Stomach (tissue), 9 donors: ENCODE results near the gene CDC123. TPM values are rescaled to one million over a fixed set of nuclear protein-coding genes. Genes with fewer than 3 reads are reported as not detected.

Experiments
- DNase-seq, 2 donors: peaks; one replicate each; pipeline versions ENCODE4 v3.0.0 to v3.0.0-alpha.2; 2013 to 2019
- H3K27ac ChIP-seq, 5 donors: fragments of 200-600 bp in 4 of 5; sonication (generic) in 4 of 5; one replicate each; pipeline ENCODE4 v1.5.1; 2013 to 2019; ENCODE audit warnings: mild to moderate bottlenecking in 1 of 5, moderate library complexity in 1 of 5
- H3K27me3 ChIP-seq, 3 donors: fragments of 200-600 bp; sonication (generic); one replicate each; pipeline ENCODE4 v1.5.1; 2017 to 2019; ENCODE audit warnings: mixed run types in 1 of 3
- H3K36me3 ChIP-seq, 4 donors: fragments of 200-600 bp; sonication (generic); 1 replicate in 3 of 4; 2 replicates in 1 of 4; pipeline ENCODE4 v1.5.1; 2016 to 2019
- H3K4me1 ChIP-seq, 4 donors: fragments of 200-600 bp; sonication (generic); one replicate each; pipeline ENCODE4 v1.5.1; 2016 to 2019
- H3K4me3 ChIP-seq, 4 donors: fragments of 200-600 bp; sonication (generic) in 3 of 4; one replicate each; pipeline ENCODE4 v1.5.1; 2016 to 2019; ENCODE audit warnings: mild to moderate bottlenecking in 1 of 4
- H3K9me3 ChIP-seq, 4 donors: fragments of 200-600 bp; sonication (generic); one replicate each; pipeline ENCODE4 v1.5.1; 2016 to 2019
- CTCF ChIP-seq, 7 experiments: fragments of 450-650 bp in 4 of 7; fragments of 200-600 bp in 3 of 7; sonication (generic) in 3 of 7; IDR thresholded peaks; one replicate each; pipeline ENCODE4 v1.5.1; 2016 to 2019; ENCODE audit warnings: antibody characterized with exemption in 7 of 7, control low read depth in 2 of 7, mild to moderate bottlenecking in 1 of 7
- EP300 ChIP-seq: sonication (generic); formaldehyde crosslinking; IDR thresholded peaks from one replicate; pipeline ENCODE4 v1.6.1; 2017; ENCODE audit warnings: antibody characterized with exemption
- POLR2A ChIP-seq, 4 donors: fragments of 450-650 bp; IDR thresholded peaks; one replicate each; pipeline ENCODE4 v1.6.1; 2016; ENCODE audit warnings: antibody characterized with exemption in 4 of 4, control low read depth in 2 of 4, mild to moderate bottlenecking in 1 of 4, moderate library complexity in 1 of 4
- POLR2AphosphoS5 ChIP-seq, 3 donors: sonication (generic); formaldehyde crosslinking; IDR thresholded peaks; one replicate each; pipeline ENCODE4 v1.6.1; 2016; ENCODE audit warnings: antibody characterized with exemption in 3 of 3
- WGBS, 5 donors: extraction: QIAGEN DNeasy Blood & Tissue Kit in 3 of 5; methylation state at CpG; one replicate each; pipeline versions ENCODE4 v1.1.5 to v1.1.7; 2013 to 2018; 5-methylcytosine and 5-hydroxymethylcytosine counted together
- intact Hi-C: fragments of 100-400 bp; cut with DNase I; formaldehyde crosslinking; loops from one replicate; pipeline ENCODE4 v1.15.1; 2023; ENCODE audit warnings: low total_unique reads
- polyA plus RNA-seq, 3 donors: library from polyadenylated mRNA; stranded (reverse); fragments of 200-250 nt; gene quantifications; one replicate each; pipeline ENCODE4 v1.2.3, GENCODE V29; 2013
- total RNA-seq, 5 donors: library from RNA; depleted of rRNA; stranded (reverse); fragments of >200 nt; gene quantifications; one replicate each; pipeline versions ENCODE4 v1.1.0 to v1.2.3, GENCODE V29; 2014 to 2016
- donor health status: healthy with polysubstance abuse.
- donor health status: Bipolar disorder and iron deficiency.
- donor health status: healthy.

CDC123 gene
- total and polyA plus RNA-seq, 8 donors, result 22.3 to 103 (median 40.6) TPM

- TF ChIP-seq EP300 (no peak), POLR2AphosphoS5 (IDR thresholded peaks at IDR 0.05) (peak in 2 of 3 donors; percentile 9 to 53)
- Histone ChIP-seq H3K9me3 (no peaks in the 10 kb centered on the region), H3K4me3 (no peak overlapping the region), H3K27me3 (no peaks in the 10 kb centered on the region), H3K36me3 (peaks cover 22 to 97% (median 88%) of the 10 kb centered on the region in 4 donors), H3K27ac (peak overlapping the region in 2 of 5 donors; percentile 42 to 49), H3K4me1 (peaks cover 0 to 20% (median 13%) of the 10 kb centered on the region in 4 donors)
- 25 to 41% (median 28%) methylated on average over 4 of the region's 4 CpGs for WGBS, 5 donors
- DNase-seq, result peak in 1 of 2 donors; percentile 52
- intact Hi-C loops, result no loop called here
Observed at GRCh38 chr10:12235796-12236195, 39.8 kb downstream of the CDC123 start.

DNA sequence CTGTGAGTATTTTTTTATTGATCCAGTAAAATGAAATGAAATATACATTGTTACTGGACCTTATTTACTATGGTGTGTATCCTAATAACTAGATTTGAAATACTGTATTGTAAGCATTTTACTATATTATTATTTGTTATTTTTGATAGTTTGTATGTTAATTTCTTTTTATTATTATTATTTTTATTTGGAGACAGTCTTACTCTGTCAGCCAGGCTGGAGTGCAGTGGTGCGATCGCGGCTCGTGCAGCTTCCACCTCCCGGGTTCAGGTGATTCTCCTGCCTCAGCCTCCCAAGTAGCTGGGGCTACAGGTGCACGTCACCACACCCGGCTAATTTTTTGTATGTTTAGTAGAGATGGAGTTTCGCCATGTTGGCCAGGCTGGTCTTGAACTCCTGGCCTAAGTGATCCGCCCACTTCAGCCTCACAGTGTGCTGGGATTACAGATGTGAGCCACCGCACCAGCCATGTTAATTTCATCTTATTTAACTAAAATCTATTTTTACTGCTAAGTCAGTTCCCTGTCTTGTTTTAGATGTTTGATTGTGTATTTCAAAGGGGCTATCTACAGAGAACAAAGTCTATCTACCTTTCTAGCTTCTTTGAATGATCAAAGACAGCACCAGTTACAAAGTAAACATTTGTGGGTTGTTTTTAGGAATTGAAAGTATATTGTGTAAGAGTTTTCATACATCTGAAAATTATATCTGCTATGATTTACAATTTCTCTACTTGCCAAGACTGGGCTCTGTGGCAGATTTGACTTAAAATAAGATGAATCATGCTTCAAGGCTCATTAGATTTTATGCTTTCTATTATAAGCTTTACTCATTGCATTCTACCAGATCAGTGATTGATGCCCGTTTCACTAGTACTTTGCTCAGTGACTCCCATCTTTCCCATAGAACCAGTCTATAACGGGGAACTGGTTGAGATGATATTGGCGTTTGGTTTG lies 41.6 kb downstream of the CDC123 start:
- H3K27me3 ChIP-seq, result no peaks in the 10 kb centered on the region
- no peak for DNase-seq
- TF ChIP-seq CTCF (IDR thresholded peaks at IDR 0.05) (no peak), POLR2AphosphoS5 (IDR thresholded peaks at IDR 0.05) (no peak), EP300 (no peak), POLR2A (IDR thresholded peaks at IDR 0.05) (no peak)
- no peak overlapping the region for H3K27ac ChIP-seq
- H3K4me3 ChIP-seq, result no peak overlapping the region
- intact Hi-C loops, result no loop called here
- H3K4me1 ChIP-seq, result peaks cover 0 to 35% (median 13%) of the 10 kb centered on the region in 4 donors
- H3K36me3 ChIP-seq, result peaks cover 17 to 82% (median 72%) of the 10 kb centered on the region in 4 donors
- 90 to 97% (median 93%) methylated on average over 13 of the region's 13 CpGs for WGBS, 5 donors
- H3K9me3 ChIP-seq, result no peaks in the 10 kb centered on the region

DNA sequence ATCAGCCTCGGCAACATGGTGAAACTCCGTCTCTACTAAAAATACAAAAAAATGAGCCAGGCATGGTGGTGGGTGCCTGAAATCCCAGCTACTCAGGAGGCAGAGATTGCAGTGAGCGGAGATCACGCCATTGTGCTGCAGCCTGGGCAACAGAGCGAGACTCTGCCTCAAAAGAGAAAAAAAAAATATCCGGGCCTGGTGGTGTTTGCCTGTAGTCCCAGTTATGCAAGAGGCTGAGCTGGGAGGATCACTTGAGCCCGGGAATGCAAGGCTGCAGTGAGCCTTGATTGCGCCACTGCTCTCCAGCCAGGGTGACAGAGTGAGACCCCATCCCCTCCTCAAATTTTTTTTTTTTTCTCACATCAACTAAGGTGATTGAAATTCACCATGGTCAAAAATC lies 42.8 kb downstream of the CDC123 start:
- Histone ChIP-seq H3K4me3 (no peak overlapping the region), H3K4me1 (peaks cover 0 to 35% (median 13%) of the 10 kb centered on the region in 4 donors), H3K27ac (no peak overlapping the region), H3K36me3 (peaks cover 17 to 72% (median 68%) of the 10 kb centered on the region in 4 donors), H3K27me3 (no peaks in the 10 kb centered on the region), H3K9me3 (no peaks in the 10 kb centered on the region)
- DNase-seq, result no peak
- WGBS, 5 donors, result 91 to 95% (median 94%) methylated on average over 8 of the region's 8 CpGs
- TF ChIP-seq POLR2AphosphoS5 (IDR thresholded peaks at IDR 0.05), result no peak
- intact Hi-C loops, result no loop called here

DNA sequence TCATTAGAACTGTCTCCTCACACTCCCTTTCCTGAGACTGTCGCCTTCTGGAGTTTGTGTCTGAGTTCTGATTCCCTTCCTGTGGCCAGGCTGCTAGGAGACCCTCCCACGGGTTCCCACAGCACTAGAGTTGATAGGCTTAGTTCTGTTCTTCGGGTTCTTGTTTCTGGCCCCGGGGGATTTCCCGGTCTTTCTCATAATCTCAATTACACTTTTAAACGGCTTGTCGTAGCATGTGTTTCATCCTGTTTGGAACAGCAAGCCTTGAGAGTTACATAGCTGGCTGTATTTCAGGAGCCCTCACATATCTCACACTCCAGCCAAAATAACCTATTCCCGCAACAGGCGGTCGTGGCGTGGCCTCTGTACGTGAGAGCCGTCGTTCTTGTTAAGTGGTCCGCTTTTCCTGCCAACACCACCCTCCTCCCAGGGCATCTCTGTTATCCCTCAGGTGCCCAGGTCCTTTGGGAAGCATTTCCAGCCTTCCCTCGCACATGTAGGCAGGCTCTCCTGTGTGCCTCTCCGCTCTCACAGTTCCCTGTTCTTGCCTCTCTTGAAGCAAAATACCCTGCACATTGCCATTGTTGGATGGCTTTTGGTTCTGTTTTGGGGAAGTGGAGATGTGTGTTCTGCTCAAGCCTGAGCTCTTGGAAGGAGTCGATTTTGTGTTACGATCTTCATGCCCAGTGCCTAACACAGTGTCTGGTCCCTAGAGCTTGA lies 46.0 kb downstream of the CDC123 start:
- Histone ChIP-seq H3K9me3 (no peaks in the 10 kb centered on the region), H3K27ac (peak overlapping the region in 4 of 5 donors; percentile 20 to 74 (median 61)), H3K36me3 (peaks cover 40 to 74% (median 71%) of the 10 kb centered on the region in 4 donors), H3K4me3 (no peak overlapping the region), H3K4me1 (peaks cover 0 to 20% (median 0%) of the 10 kb centered on the region in 4 donors), H3K27me3 (no peaks in the 10 kb centered on the region)
- intact Hi-C loops, result no loop called here
- no peak for TF ChIP-seq POLR2A (IDR thresholded peaks at IDR 0.05)
- no peak for TF ChIP-seq EP300
- TF ChIP-seq POLR2AphosphoS5 (IDR thresholded peaks at IDR 0.05), result no peak
- TF ChIP-seq CTCF (IDR thresholded peaks at IDR 0.05), result no peak
- WGBS, 5 donors, result 68 to 80% (median 70%) methylated on average over 19 of the region's 19 CpGs
- peak in 1 of 2 donors; percentile 46 for DNase-seq
